Measurements from ENCODE around the gene POLN.

DNA sequence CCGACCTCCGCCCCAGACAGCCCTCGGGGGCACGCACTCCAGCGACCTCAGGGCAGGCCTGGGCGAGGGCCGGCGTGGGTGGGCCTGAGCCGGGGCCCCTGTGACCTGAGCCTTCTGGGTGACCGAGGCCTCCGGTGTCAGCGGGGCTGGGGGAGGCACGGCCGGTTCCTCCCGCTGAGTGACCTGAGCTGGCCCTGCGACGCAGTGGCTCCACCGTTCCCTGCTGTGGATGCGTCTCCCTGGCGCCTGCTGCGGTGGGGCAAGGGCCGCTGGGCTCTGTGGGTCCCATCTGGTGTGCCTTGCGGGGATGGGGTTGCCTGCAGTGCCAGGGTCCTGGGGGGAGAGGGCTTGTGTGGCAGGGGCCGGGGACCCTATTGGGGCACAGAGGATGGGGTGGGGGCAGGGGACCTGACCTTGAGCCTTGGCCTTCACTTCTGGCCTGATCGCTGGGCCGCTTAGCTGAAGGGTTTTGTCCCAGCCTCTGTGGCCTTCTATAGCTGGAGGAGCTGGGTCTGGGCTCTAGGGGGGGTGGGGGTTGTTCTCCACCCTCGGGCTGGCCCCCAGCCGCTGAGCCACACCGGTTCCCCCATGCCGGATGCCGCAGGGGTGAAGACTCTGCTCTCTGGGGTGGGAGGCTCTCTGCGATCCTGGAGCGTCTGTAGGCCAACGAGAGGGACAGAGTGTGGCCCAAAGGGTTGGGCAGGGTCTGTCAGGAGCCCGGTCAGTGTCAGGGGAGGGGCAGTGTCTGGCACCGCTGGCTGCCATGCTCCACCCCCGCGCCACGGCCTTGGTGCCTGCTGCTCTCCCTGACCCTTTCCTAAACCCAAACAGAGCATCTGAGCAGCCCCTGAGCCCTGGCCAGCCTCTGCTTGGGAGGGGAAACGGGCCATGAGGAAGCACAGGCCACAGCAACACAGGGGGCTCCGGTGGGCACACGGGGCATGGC, 180.5 kb downstream of the POLN start:
- TF ChIP-seq, protein P1, sequence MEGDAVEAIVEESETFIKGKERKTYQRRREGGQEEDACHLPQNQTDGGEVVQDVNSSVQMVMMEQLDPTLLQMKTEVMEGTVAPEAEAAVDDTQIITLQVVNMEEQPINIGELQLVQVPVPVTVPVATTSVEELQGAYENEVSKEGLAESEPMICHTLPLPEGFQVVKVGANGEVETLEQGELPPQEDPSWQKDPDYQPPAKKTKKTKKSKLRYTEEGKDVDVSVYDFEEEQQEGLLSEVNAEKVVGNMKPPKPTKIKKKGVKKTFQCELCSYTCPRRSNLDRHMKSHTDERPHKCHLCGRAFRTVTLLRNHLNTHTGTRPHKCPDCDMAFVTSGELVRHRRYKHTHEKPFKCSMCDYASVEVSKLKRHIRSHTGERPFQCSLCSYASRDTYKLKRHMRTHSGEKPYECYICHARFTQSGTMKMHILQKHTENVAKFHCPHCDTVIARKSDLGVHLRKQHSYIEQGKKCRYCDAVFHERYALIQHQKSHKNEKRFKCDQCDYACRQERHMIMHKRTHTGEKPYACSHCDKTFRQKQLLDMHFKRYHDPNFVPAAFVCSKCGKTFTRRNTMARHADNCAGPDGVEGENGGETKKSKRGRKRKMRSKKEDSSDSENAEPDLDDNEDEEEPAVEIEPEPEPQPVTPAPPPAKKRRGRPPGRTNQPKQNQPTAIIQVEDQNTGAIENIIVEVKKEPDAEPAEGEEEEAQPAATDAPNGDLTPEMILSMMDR (IDR thresholded peaks at IDR 0.05) = no peak
- no peak for TF ChIP-seq POLR2A (IDR thresholded peaks at IDR 0.05)
- TF ChIP-seq EP300 (IDR thresholded peaks at IDR 0.05) = no peak

Measured in stomach (tissue), 4 donors.